HEK293 (cell line): ENCODE data around the gene SEC61A2.

Experiments
- CTCF ChIA-PET: fragments of 350-600 bp; formaldehyde crosslinking; extraction: SDS; loops from one replicate; lab custom pipeline; 2021; ENCODE audit warnings: antibody characterized with exemption; lab: Yijun Ruan, JAX
- POLR2A ChIA-PET: fragments of 300-600 bp; formaldehyde crosslinking; extraction: SDS; loops from one replicate; lab custom pipeline; 2020; ENCODE audit warnings: antibody characterized with exemption, inconsistent platforms; lab: Yijun Ruan, JAX
- H3K27ac ChIP-seq: fragments of 200-500 bp; sonication (Bioruptor generic); 2 replicates; pipeline ENCODE4 v1.5.1; 2014; ENCODE audit warnings: low read depth, low read length, control low read depth, inconsistent platforms; ENCODE audit errors: extremely low read depth
- H3K36me3 ChIP-seq, 2 experiments: fragments of 200-500 bp in 1 of 2; sonication (Bioruptor generic) in 1 of 2; 1 replicate in 1 of 2; 2 replicates in 1 of 2; pipeline ENCODE4 v1.5.1; 2014 to 2017; ENCODE audit warnings: inconsistent platforms in 2 of 2, low read length in 2 of 2; ENCODE audit not compliant: control insufficient read depth in 2 of 2, insufficient read depth in 1 of 2
- H3K4me1 ChIP-seq: fragments of 200-500 bp; sonication (Bioruptor generic); 2 replicates; pipeline ENCODE4 v1.5.1; 2014; ENCODE audit warnings: mild to moderate bottlenecking, low read length, inconsistent platforms; ENCODE audit not compliant: control insufficient read depth, insufficient read depth
- H3K4me3 ChIP-seq: 2 replicates; pipeline ENCODE4 v1.5.1; 2011; ENCODE audit warnings: low read depth, mild to moderate bottlenecking, control low read depth, low read length, moderate library complexity
- H3K9me3 ChIP-seq: fragments of 200-500 bp; sonication (Bioruptor generic); 2 replicates; pipeline ENCODE4 v1.5.1; 2014; ENCODE audit warnings: low read depth, low read length, inconsistent platforms; ENCODE audit not compliant: control insufficient read depth, insufficient read depth
- BCL11A ChIP-seq: fragments of 450-650 bp; formaldehyde crosslinking; IDR thresholded peaks from 2 replicates; pipeline ENCODE4 v1.5.1; 2016; ENCODE audit warnings: low read depth, missing biosample characterization, missing genetic modification characterization
- GLI2 ChIP-seq: fragments of 450-650 bp; formaldehyde crosslinking; IDR thresholded peaks from 2 replicates; pipeline ENCODE4; 2017; ENCODE audit warnings: missing biosample characterization, missing genetic modification characterization, low read depth, borderline replicate concordance
- HOXC10 ChIP-seq: sonication (generic); formaldehyde crosslinking; IDR thresholded peaks from 2 replicates; pipeline ENCODE4 v1.8.1; 2023; ENCODE audit warnings: mild to moderate bottlenecking, missing genetic modification reagents
- KLF8 ChIP-seq: fragments of 450-650 bp; formaldehyde crosslinking; IDR thresholded peaks from 2 replicates; pipeline ENCODE4 v1.5.1; 2016; ENCODE audit warnings: missing biosample characterization, missing genetic modification characterization
- MEIS1 ChIP-seq: sonication (generic); formaldehyde crosslinking; IDR thresholded peaks from 2 replicates; pipeline ENCODE4 v1.8.1; 2022; ENCODE audit warnings: missing genetic modification reagents, mild to moderate bottlenecking, borderline replicate concordance
- PRDM1 ChIP-seq: fragments of 450-650 bp; formaldehyde crosslinking; IDR thresholded peaks from 2 replicates; pipeline ENCODE4; 2016; ENCODE audit warnings: missing biosample characterization, missing genetic modification characterization
- ZBTB1 ChIP-seq: fragments of 450-650 bp; formaldehyde crosslinking; IDR thresholded peaks from 2 replicates; pipeline ENCODE4 v1.5.1; 2016; ENCODE audit warnings: missing biosample characterization, missing genetic modification characterization
- ZBTB21 ChIP-seq: fragments of 450-650 bp; formaldehyde crosslinking; IDR thresholded peaks from 2 replicates; pipeline ENCODE4 v1.5.1; 2017; ENCODE audit warnings: missing biosample characterization, missing genetic modification characterization
- ZBTB6 ChIP-seq: fragments of 450-650 bp; formaldehyde crosslinking; IDR thresholded peaks from 2 replicates; pipeline ENCODE4 v1.5.1; 2017; ENCODE audit warnings: missing biosample characterization, missing genetic modification characterization
- ZBTB8A ChIP-seq: fragments of 450-650 bp; formaldehyde crosslinking; IDR thresholded peaks from 2 replicates; pipeline ENCODE4 v1.5.1; 2016; ENCODE audit warnings: missing biosample characterization, missing genetic modification characterization
- ZNF138 ChIP-seq: fragments of 450-650 bp; formaldehyde crosslinking; IDR thresholded peaks from 2 replicates; pipeline ENCODE4 v1.5.1; 2016; ENCODE audit warnings: missing biosample characterization, missing genetic modification characterization, borderline replicate concordance
- ZNF140 ChIP-seq: fragments of 450-650 bp; formaldehyde crosslinking; IDR thresholded peaks from 2 replicates; pipeline ENCODE4 v1.5.1; 2016; ENCODE audit warnings: missing biosample characterization, missing genetic modification characterization
- ZNF19 ChIP-seq: fragments of 450-650 bp; formaldehyde crosslinking; IDR thresholded peaks from 2 replicates; pipeline ENCODE4; 2016; ENCODE audit warnings: missing biosample characterization, missing genetic modification characterization, low read depth
- ZNF202 ChIP-seq: fragments of 450-650 bp; formaldehyde crosslinking; IDR thresholded peaks from 2 replicates; pipeline ENCODE4 v1.5.1; 2016; ENCODE audit warnings: missing biosample characterization, missing genetic modification characterization, borderline replicate concordance
- ZNF266 ChIP-seq: fragments of 450-650 bp; formaldehyde crosslinking; IDR thresholded peaks from 2 replicates; pipeline ENCODE4 v1.5.1; 2016; ENCODE audit warnings: missing biosample characterization, missing genetic modification characterization, low read depth
- ZNF292 ChIP-seq: fragments of 450-650 bp; formaldehyde crosslinking; IDR thresholded peaks from 2 replicates; pipeline ENCODE4 v1.5.1; 2016; ENCODE audit warnings: low read depth, missing biosample characterization, missing genetic modification characterization, borderline replicate concordance
- ZNF341 ChIP-seq: fragments of 450-650 bp; formaldehyde crosslinking; IDR thresholded peaks from 2 replicates; pipeline ENCODE4; 2016; ENCODE audit warnings: low read depth, missing biosample characterization, missing genetic modification characterization
- ZNF394 ChIP-seq: fragments of 450-650 bp; formaldehyde crosslinking; IDR thresholded peaks from 2 replicates; pipeline ENCODE4 v1.5.1; 2016; ENCODE audit warnings: missing biosample characterization, missing genetic modification characterization, mild to moderate bottlenecking, moderate library complexity, borderline replicate concordance
- ZNF404 ChIP-seq: fragments of 450-650 bp; formaldehyde crosslinking; IDR thresholded peaks from 2 replicates; pipeline ENCODE4 v1.5.1; 2017; ENCODE audit warnings: missing biosample characterization, missing genetic modification characterization
- ZNF433 ChIP-seq: fragments of 450-650 bp; formaldehyde crosslinking; IDR thresholded peaks from 2 replicates; pipeline ENCODE4 v1.5.1; 2016; ENCODE audit warnings: missing biosample characterization, missing genetic modification characterization, low read depth
- ZNF501 ChIP-seq: fragments of 450-650 bp; formaldehyde crosslinking; IDR thresholded peaks from 2 replicates; pipeline ENCODE4 v1.5.1; 2016; ENCODE audit warnings: missing biosample characterization, missing genetic modification characterization
- ZNF530 ChIP-seq: fragments of 450-650 bp; formaldehyde crosslinking; IDR thresholded peaks from 2 replicates; pipeline ENCODE4 v1.5.1; 2016; ENCODE audit warnings: low read depth, missing biosample characterization, missing genetic modification characterization
- ZNF560 ChIP-seq: fragments of 450-650 bp; formaldehyde crosslinking; IDR thresholded peaks from 2 replicates; pipeline ENCODE4 v1.5.1; 2017; ENCODE audit warnings: missing biosample characterization, missing genetic modification characterization, borderline replicate concordance
- ZNF629 ChIP-seq: fragments of 450-650 bp; formaldehyde crosslinking; IDR thresholded peaks from 2 replicates; pipeline ENCODE4 v1.5.1; 2017; ENCODE audit warnings: missing biosample characterization, missing genetic modification characterization
- ZNF654 ChIP-seq: fragments of 450-650 bp; formaldehyde crosslinking; IDR thresholded peaks from 2 replicates; pipeline ENCODE4 v1.5.1; 2016; ENCODE audit warnings: low read depth, missing biosample characterization, missing genetic modification characterization
- ZNF670 ChIP-seq: fragments of 450-650 bp; formaldehyde crosslinking; IDR thresholded peaks from 2 replicates; pipeline ENCODE4 v1.5.1; 2016; ENCODE audit warnings: missing biosample characterization, missing genetic modification characterization, low read depth
- ZNF791 ChIP-seq: fragments of 450-650 bp; formaldehyde crosslinking; IDR thresholded peaks from 2 replicates; pipeline ENCODE4 v1.5.1; 2016; ENCODE audit warnings: missing biosample characterization, missing genetic modification characterization
- ZXDB ChIP-seq: fragments of 450-650 bp; formaldehyde crosslinking; IDR thresholded peaks from 2 replicates; pipeline ENCODE4 v1.5.1; 2016; ENCODE audit warnings: missing biosample characterization, missing genetic modification characterization
- TF ChIP-seq, protein P1 (sequence below): fragments of 450-650 bp; formaldehyde crosslinking; IDR thresholded peaks from 2 replicates; pipeline ENCODE4 v1.5.1; 2016; ENCODE audit warnings: missing biosample characterization, missing genetic modification characterization
- TF ChIP-seq, protein P2 (sequence below): fragments of 450-650 bp; formaldehyde crosslinking; IDR thresholded peaks from 2 replicates; pipeline ENCODE4 v1.5.1; 2017; ENCODE audit warnings: missing biosample characterization, missing genetic modification characterization

SEC61A2 gene

GRCh38 chr10:12171512-12171911, 42.0 kb downstream of the SEC61A2 start (continued):
- TF ChIP-seq ZNF629 (tag by site-specific recombination): peak; percentile 67; the same call in 1 of the 2 replicates
- TF ChIP-seq GLI2: peak; percentile 57; the same call in 1 of the 2 replicates
- TF ChIP-seq, protein P1, sequence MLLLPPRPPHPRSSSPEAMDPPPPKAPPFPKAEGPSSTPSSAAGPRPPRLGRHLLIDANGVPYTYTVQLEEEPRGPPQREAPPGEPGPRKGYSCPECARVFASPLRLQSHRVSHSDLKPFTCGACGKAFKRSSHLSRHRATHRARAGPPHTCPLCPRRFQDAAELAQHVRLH (tag by site-specific recombination): peak; percentile 56; the same call in 1 of the 2 replicates
- peak; percentile 61 for TF ChIP-seq ZNF654
- TF ChIP-seq ZBTB21 (tag by site-specific recombination): peak; percentile 74
- TF ChIP-seq ZNF140 (tag by site-specific recombination): peak; percentile 86; the same call in 1 of the 2 replicates
- 0 out of 2 replicates have a peak, but pooled peaks have one; percentile 31 for TF ChIP-seq ZNF530
- TF ChIP-seq ZNF292 (tag by site-specific recombination): peak; percentile 89; the same call in 1 of the 2 replicates
- peak; percentile 65 for TF ChIP-seq ZNF266
- peak; percentile 99 for TF ChIP-seq ZNF394 (tag by site-specific recombination)
- TF ChIP-seq ZBTB8A: peak; percentile 89
- TF ChIP-seq ZNF19 (tag by site-specific recombination): 0 out of 2 replicates have a peak, but pooled peaks have one; percentile 73
- TF ChIP-seq ZNF791 (tag by site-specific recombination): peak; percentile 53; the same call in 1 of the 2 replicates
- TF ChIP-seq ZNF341 (tag by site-specific recombination): peak; percentile 44; the same call in 1 of the 2 replicates
- peak; percentile 94; the same call in 1 of the 2 replicates for TF ChIP-seq ZNF202 (tag by site-specific recombination)
- 0 out of 2 replicates have a peak, but pooled peaks have one; percentile 62 for TF ChIP-seq ZNF501 (tag by site-specific recombination)
- 0 out of 2 replicates have a peak, but pooled peaks have one; percentile 36 for TF ChIP-seq ZBTB1 (tag by site-specific recombination)
- peak; percentile 71; the same call in 1 of the 2 replicates for TF ChIP-seq ZNF138 (tag by site-specific recombination)
- TF ChIP-seq ZNF560 (tag by site-specific recombination): peak; percentile 93
- peak; percentile 40; the same call in 1 of the 2 replicates for TF ChIP-seq ZNF404 (tag by site-specific recombination)

DNA sequence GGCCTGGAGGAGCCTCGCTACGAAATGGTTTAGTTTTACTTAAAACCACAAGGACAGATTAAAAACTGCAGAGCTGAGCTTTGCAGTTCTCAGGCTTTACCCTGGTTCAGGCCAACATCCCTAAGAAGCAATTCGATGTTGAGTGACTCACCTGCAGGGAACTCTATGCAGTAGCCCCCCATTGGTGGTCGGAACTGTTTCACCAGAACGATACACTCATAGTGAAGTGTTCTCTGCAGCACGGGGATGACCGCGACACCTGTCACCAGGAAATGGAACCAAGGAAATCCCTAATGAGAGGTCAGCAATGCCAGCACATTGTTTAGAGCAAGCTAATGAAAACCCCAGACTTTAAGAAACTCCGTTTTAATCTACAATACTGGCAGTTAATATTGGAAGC, 48.2 kb downstream of the SEC61A2 start:
- TF ChIP-seq ZNF433 (tag by site-specific recombination) (no peak), BCL11A (tag by site-specific recombination) (no peak), KLF8 (tag by site-specific recombination) (no peak)
- Histone ChIP-seq H3K36me3 (peaks cover 35 to 85% of the 10 kb centered on the region in 2 experiments), H3K4me1 (no peaks in the 10 kb centered on the region), H3K4me3 (no peak overlapping the region), H3K9me3 (no peaks in the 10 kb centered on the region), H3K27ac (no peak overlapping the region)
- ChIA-PET POLR2A (no interaction called here), CTCF (no interaction called here)

DNA sequence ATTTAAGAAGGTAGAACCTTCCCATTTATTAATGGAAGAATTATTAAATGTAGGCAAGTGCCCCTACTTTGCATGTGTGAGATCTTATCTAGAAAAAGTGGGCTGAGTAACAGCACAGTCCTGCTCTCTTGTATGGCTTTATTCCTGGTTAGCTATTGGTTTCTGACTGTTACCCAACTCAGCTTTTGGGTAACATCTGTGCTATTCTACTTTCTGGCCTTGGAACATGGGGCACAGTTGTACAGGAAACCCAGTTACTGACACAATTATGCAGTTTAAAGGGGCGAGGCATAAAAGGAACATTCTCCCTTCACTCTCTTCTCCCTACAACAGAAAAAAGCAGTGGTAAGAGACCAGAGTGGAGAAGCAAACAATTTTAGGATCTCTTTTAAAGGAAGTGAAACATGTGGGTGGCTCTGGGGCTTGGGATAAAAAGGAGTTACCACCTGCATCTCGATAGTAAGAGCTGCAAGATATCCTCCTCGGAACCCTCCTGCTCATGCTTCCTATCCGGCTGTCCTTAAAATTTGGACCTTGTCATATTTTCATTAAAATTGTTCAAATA, 50.2 kb downstream of the SEC61A2 start:
- TF ChIP-seq PRDM1 (no peak), ZNF670 (no peak), MEIS1 (no peak), ZXDB (tag by site-specific recombination) (no peak), HOXC10 (no peak), ZBTB6 (no peak)
- TF ChIP-seq, protein P2, sequence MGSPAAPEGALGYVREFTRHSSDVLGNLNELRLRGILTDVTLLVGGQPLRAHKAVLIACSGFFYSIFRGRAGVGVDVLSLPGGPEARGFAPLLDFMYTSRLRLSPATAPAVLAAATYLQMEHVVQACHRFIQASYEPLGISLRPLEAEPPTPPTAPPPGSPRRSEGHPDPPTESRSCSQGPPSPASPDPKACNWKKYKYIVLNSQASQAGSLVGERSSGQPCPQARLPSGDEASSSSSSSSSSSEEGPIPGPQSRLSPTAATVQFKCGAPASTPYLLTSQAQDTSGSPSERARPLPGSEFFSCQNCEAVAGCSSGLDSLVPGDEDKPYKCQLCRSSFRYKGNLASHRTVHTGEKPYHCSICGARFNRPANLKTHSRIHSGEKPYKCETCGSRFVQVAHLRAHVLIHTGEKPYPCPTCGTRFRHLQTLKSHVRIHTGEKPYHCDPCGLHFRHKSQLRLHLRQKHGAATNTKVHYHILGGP (tag by site-specific recombination): no peak
- POLR2A ChIA-PET: no interaction called here
- Histone ChIP-seq H3K27ac (no peak overlapping the region), H3K9me3 (no peaks in the 10 kb centered on the region), H3K4me1 (no peaks in the 10 kb centered on the region), H3K4me3 (no peak overlapping the region), H3K36me3 (peaks cover 41 to 84% of the 10 kb centered on the region in 2 experiments)
- CTCF ChIA-PET: interaction anchor here (1.2 kb wide), 1 partner anchor 35 kb away, joined by 3 read pairs; no protein-coding TSS in a partner anchor
